Measurements from ENCODE around the gene HECTD2.

GRCh38 chr10:91406322-91406721, 3.8 kb upstream of the HECTD2 start:
- TF ChIP-seq CTCF (IDR thresholded peaks at IDR 0.05): no peak
- no peak for TF ChIP-seq POLR2AphosphoS5 (IDR thresholded peaks at IDR 0.05; ENCODE audit: low read depth, low read length)
- no peak for TF ChIP-seq TCF7L2 (IDR thresholded peaks at IDR 0.05; ENCODE audit: low read depth, low read length)
- no peak for TF ChIP-seq REST (IDR thresholded peaks at IDR 0.05; ENCODE audit: insufficient read depth in 1 of 2, low read depth in 2 of 2, low read length in 1 of 2)
- no peak for TF ChIP-seq SIN3A (IDR thresholded peaks at IDR 0.05; ENCODE audit: borderline replicate concordance, insufficient read depth, low read depth, low read length)
